Transverse colon (tissue), 4 donors: ENCODE measurements around the gene ANKRD2.

Source experiments
- POLR2A ChIP-seq: fragments of 450-650 bp; IDR thresholded peaks from one replicate; pipeline ENCODE4 v1.6.1; 2016; ENCODE audit warnings: antibody characterized with exemption, mild to moderate bottlenecking, moderate library complexity
- POLR2AphosphoS5 ChIP-seq, 3 donors: sonication (generic); formaldehyde crosslinking; IDR thresholded peaks; one replicate each; pipeline ENCODE4 v1.6.1; 2016; ENCODE audit warnings: antibody characterized with exemption in 3 of 3
- TF ChIP-seq, protein P1 (sequence below), 5 experiments: fragments of 200-600 bp in 3 of 5; fragments of 450-650 bp in 2 of 5; sonication (generic) in 3 of 5; IDR thresholded peaks; 1 replicate in 2 of 5; 2 replicates in 3 of 5; pipeline ENCODE4 v1.5.1; 2016 to 2017; ENCODE audit warnings: antibody characterized with exemption in 5 of 5, inconsistent platforms in 3 of 5, mild to moderate bottlenecking in 2 of 5, moderate library complexity in 1 of 5

DNA sequence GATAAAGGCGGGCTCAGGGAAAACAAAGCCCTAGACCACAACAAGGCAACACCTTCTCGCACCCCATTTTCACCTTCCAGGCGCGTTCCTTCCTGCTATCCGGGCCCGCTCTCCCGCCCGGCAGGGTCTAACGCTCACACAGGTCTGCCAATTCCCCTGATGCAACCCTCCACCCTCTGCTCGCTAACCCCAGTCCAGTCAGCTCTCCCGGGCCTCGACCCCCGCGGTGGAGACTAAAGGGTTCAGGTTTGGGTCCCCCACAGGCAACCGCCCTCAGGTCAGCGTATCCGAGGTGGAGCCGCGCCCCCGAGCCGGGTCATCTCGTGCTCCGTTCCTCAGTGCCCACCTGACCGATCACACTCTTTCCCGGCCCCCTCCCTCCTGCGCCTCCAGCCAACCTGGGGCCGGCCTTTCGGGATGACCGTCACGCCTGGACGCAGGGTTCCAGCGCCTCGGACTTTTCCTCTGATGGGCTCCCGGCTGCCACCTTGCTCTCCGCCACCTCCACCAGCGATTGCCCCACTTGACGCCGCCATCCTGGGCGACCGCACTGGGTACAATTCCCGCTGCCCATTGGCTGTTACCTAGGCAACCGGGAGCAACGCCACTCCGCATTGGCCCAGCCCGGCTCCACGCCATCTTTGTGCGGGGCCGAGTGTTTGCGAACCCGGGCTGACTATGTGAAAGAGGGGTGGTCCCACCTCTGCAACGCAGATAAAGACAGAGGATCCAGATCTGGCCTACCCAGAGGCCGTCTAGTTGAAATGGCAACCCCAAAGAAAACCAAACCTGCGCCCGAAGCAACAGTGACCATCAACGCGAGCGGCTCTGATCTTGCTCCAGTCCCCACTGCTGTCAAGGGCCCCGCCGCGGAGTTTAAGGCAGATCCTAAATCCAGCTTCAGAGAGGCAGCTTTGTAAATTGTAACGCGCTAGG, 60.6 kb downstream of the ANKRD2 start, which contains the start of gene MORN4:
- TF ChIP-seq, protein P1, sequence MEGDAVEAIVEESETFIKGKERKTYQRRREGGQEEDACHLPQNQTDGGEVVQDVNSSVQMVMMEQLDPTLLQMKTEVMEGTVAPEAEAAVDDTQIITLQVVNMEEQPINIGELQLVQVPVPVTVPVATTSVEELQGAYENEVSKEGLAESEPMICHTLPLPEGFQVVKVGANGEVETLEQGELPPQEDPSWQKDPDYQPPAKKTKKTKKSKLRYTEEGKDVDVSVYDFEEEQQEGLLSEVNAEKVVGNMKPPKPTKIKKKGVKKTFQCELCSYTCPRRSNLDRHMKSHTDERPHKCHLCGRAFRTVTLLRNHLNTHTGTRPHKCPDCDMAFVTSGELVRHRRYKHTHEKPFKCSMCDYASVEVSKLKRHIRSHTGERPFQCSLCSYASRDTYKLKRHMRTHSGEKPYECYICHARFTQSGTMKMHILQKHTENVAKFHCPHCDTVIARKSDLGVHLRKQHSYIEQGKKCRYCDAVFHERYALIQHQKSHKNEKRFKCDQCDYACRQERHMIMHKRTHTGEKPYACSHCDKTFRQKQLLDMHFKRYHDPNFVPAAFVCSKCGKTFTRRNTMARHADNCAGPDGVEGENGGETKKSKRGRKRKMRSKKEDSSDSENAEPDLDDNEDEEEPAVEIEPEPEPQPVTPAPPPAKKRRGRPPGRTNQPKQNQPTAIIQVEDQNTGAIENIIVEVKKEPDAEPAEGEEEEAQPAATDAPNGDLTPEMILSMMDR (IDR thresholded peaks at IDR 0.05) = no peak
- no peak for TF ChIP-seq POLR2AphosphoS5 (IDR thresholded peaks at IDR 0.05)
- TF ChIP-seq POLR2A = no peak
